Ascending aorta (tissue), 2 donors: ENCODE measurements around the gene NKD1. TPM values are rescaled to one million over a fixed set of nuclear protein-coding genes. Genes with fewer than 3 reads are reported as not detected.

Experiments
- DNase-seq, 2 donors: peaks; one replicate each; pipeline ENCODE4 v3.0.0-alpha.2; 2019; ENCODE audit warnings: low spot score in 2 of 2
- H3K27ac ChIP-seq, 2 donors: fragments of 200-600 bp; sonication (generic); one replicate each; pipeline ENCODE4 v1.5.1; 2016 to 2017; ENCODE audit warnings: mild to moderate bottlenecking in 1 of 2
- H3K27me3 ChIP-seq: fragments of 200-600 bp; sonication (generic); one replicate; pipeline ENCODE4 v1.5.1; 2017
- H3K36me3 ChIP-seq, 2 donors: fragments of 200-600 bp; sonication (generic); one replicate each; pipeline ENCODE4 v1.5.1; 2016
- H3K4me1 ChIP-seq, 2 donors: fragments of 200-600 bp; sonication (generic); one replicate each; pipeline ENCODE4 v1.5.1; 2016 to 2017; ENCODE audit warnings: mild to moderate bottlenecking in 1 of 2
- H3K4me3 ChIP-seq, 2 donors: fragments of 200-600 bp; sonication (generic); one replicate each; pipeline ENCODE4 v1.5.1; 2016 to 2017; ENCODE audit warnings: mild to moderate bottlenecking in 1 of 2
- H3K9me3 ChIP-seq, 2 donors: fragments of 200-600 bp; sonication (generic); one replicate each; pipeline ENCODE4 v1.5.1; 2016
- CTCF ChIP-seq, 3 experiments: fragments of 200-600 bp in 2 of 3; fragments of 450-650 bp in 1 of 3; sonication (generic) in 2 of 3; IDR thresholded peaks; one replicate each; pipeline ENCODE4 v1.5.1; 2016 to 2019; ENCODE audit warnings: antibody characterized with exemption in 3 of 3, mild to moderate bottlenecking in 1 of 3, moderate library complexity in 1 of 3
- intact Hi-C: fragments of 100-400 bp; cut with DNase I; formaldehyde crosslinking; loops from one replicate; pipeline ENCODE4 v1.15.1; 2023
- total RNA-seq: library from RNA; depleted of rRNA; stranded (reverse); fragments of >200 nt; gene quantifications from one replicate; pipeline ENCODE4 v1.1.0, GENCODE V29; 2016

The NKD1 gene
- total RNA-seq, 1 donor from 2014 or later, result 33.2 TPM

- Histone ChIP-seq H3K27ac (no peak overlapping the region), H3K36me3 (no peaks in the 10 kb centered on the region), H3K9me3 (peaks cover 7 to 16% of the 10 kb centered on the region in 2 donors), H3K4me1 (no peaks in the 10 kb centered on the region), H3K27me3 (no peaks in the 10 kb centered on the region), H3K4me3 (no peak overlapping the region)
- no peak for DNase-seq
- no peak for TF ChIP-seq CTCF (IDR thresholded peaks at IDR 0.05)
- intact Hi-C loops, result no loop called here
Measured at GRCh38 chr16:50516890-50517289, 31.3 kb upstream of the NKD1 start.

GRCh38 chr16:50517450-50518252, 30.5 kb upstream of the NKD1 start:
- peak in 1 of 2 donors; percentile 39 for DNase-seq
- Histone ChIP-seq H3K27me3 (no peaks in the 10 kb centered on the region), H3K36me3 (no peaks in the 10 kb centered on the region), H3K4me1 (no peaks in the 10 kb centered on the region), H3K4me3 (no peak overlapping the region), H3K9me3 (peaks cover 7 to 16% of the 10 kb centered on the region in 2 donors), H3K27ac (no peak overlapping the region)
- intact Hi-C loops, result no loop called here
- no peak for TF ChIP-seq CTCF (IDR thresholded peaks at IDR 0.05)

- no peaks in the 10 kb centered on the region for H3K27me3 ChIP-seq
- no peaks in the 10 kb centered on the region for H3K4me1 ChIP-seq
- H3K27ac ChIP-seq, result no peak overlapping the region
- DNase-seq, result peak in 1 of 2 donors; percentile 24
- H3K9me3 ChIP-seq, result peaks cover 7 to 16% of the 10 kb centered on the region in 2 donors
- H3K4me3 ChIP-seq, result no peak overlapping the region
- intact Hi-C loops, result no loop called here
- no peaks in the 10 kb centered on the region for H3K36me3 ChIP-seq
- no peak for TF ChIP-seq CTCF (IDR thresholded peaks at IDR 0.05)
Measured at GRCh38 chr16:50519001-50519400, 29.2 kb upstream of the NKD1 start.

- H3K36me3 ChIP-seq, result no peaks in the 10 kb centered on the region
- no peak for TF ChIP-seq CTCF (IDR thresholded peaks at IDR 0.05)
- H3K4me1 ChIP-seq, result no peaks in the 10 kb centered on the region
- intact Hi-C loops, result no loop called here
- no peaks in the 10 kb centered on the region for H3K27me3 ChIP-seq
- peaks cover 7 to 16% of the 10 kb centered on the region in 2 donors for H3K9me3 ChIP-seq
- no peak overlapping the region for H3K27ac ChIP-seq
- DNase-seq, result no peak
- H3K4me3 ChIP-seq, result no peak overlapping the region
Measured at GRCh38 chr16:50519602-50520001, 28.6 kb upstream of the NKD1 start.

- H3K36me3 ChIP-seq, result no peaks in the 10 kb centered on the region
- intact Hi-C loops, result no loop called here
- DNase-seq, result peak in 1 of 2 donors; percentile 37
Measured at GRCh38 chr16:50520451-50521245, 27.5 kb upstream of the NKD1 start.

More at GRCh38 chr16:50520451-50521245, 27.5 kb upstream of the NKD1 start:
- Histone ChIP-seq H3K4me1 (no peaks in the 10 kb centered on the region), H3K9me3 (peaks cover 7 to 16% of the 10 kb centered on the region in 2 donors), H3K27ac (no peak overlapping the region), H3K27me3 (no peaks in the 10 kb centered on the region), H3K4me3 (no peak overlapping the region)
- TF ChIP-seq CTCF (IDR thresholded peaks at IDR 0.05), result no peak
